ENCODE data around the gene CTRL. TPM values are rescaled to one million over a fixed set of nuclear protein-coding genes. Genes with fewer than 3 reads are reported as not detected.
A peak's percentile ranks its signal among the peaks of the same experiment; 100 is the strongest.
"Not testable (repeated sequence)": the region's sequence is repeated elsewhere in the genome, so short reads cannot be mapped to it uniquely, and the experiment has no call there.

Gene CTRL
- total RNA-seq, 2 experiments from 2014 or later: 2.9 to 3.1 TPM

DNA sequence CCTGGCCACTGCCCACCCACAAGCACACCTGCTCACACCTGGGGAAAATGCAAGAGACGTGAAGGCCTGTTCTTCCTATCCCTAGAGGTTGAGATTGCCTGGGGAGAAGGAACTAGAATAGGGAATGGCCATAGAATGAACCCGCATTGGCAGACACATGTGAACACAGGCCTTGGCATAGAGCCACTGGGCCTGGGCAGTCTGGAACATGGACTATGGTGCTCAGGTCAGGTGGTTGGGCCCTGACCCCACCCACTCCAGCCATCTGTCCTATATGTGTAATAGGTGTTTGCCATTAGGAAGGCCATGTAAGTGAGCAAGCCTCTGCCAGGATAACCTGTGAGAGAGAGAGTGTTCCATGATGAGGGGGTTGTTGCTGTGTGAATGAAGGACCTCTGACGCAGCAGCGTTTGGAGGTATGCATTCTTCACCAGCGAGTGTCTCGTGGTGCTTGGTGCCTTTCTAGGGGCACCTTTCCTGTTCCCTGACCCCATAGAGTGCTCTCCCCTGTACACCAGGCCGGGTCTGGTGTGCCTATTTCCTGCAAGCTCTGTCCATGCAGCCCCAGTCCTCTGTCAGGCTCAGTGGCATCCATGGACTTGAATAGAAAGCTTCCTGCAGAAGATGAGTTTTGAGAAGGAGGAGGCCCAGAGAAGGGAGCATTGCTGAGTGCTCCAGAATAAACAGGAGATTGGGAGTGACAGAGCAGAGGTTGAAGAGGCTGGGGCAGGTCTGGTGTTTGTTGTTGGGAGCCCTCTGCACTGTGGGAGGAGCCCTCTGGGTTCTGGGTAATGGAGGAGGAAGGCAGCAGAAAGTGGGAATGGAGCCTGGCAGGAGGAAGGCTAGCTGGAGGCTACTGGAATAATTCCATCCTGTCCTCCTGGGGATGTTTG lies 15.6 kb downstream of the CTRL start:
- CTCF ChIA-PET: interaction anchor here (1.5 to 1.7 kb wide), 2 partner anchors 12 to 32 kb away, joined by 5 read pairs; partner anchors contain the start of gene NRN1L
- H3K27ac Mint-ChIP-seq: no peak overlapping the region
- no peaks in the 10 kb centered on the region for H3K9me3 Mint-ChIP-seq
- POLR2A ChIA-PET: interaction anchor here (0.6 kb wide), 1 partner anchor 32 kb away, joined by 5 read pairs; the partner anchor contains the start of gene NRN1L
- no peak for DNase-seq
- no peaks in the 10 kb centered on the region for H3K27me3 Mint-ChIP-seq
- peaks cover 22% of the 10 kb centered on the region for H3K4me1 Mint-ChIP-seq (ENCODE audit: low read depth)
- H3K36me3 Mint-ChIP-seq: peaks cover 1% of the 10 kb centered on the region
- intact Hi-C loops (cut with micrococcal nuclease): no loop called here
- no peak overlapping the region for H3K4me3 Mint-ChIP-seq

DNA sequence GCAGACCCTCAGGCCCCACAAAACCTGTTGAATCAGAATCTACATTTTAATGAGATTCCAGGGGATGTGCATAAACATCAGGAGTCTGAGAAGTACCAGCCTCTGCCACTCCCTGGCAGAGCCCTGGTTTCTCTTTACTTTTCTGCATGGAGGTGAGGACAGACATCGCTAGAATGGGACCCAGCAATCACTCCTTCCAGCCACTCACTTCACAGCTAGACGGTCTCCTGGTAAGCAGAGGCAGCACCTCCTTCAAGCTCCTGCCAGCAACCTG lies 16.2 kb downstream of the CTRL start:
- H3K4me1 Mint-ChIP-seq (ENCODE audit: low read depth): peaks cover 23% of the 10 kb centered on the region
- H3K4me3 Mint-ChIP-seq; H3K9me3 Mint-ChIP-seq; H3K27ac Mint-ChIP-seq; H3K27me3 Mint-ChIP-seq; H3K36me3 Mint-ChIP-seq; DNase-seq; intact Hi-C loops (cut with micrococcal nuclease): not testable (repeated sequence)
- CTCF ChIA-PET: interaction anchor here (1.5 to 1.7 kb wide), 2 partner anchors 13 to 31 kb away, joined by 5 read pairs; partner anchors contain the start of gene NRN1L
- POLR2A ChIA-PET: interaction anchor here (0.6 kb wide), 2 partner anchors 31 to 171 kb away, joined by 5 read pairs; partner anchors contain the start of gene NRN1L

DNA sequence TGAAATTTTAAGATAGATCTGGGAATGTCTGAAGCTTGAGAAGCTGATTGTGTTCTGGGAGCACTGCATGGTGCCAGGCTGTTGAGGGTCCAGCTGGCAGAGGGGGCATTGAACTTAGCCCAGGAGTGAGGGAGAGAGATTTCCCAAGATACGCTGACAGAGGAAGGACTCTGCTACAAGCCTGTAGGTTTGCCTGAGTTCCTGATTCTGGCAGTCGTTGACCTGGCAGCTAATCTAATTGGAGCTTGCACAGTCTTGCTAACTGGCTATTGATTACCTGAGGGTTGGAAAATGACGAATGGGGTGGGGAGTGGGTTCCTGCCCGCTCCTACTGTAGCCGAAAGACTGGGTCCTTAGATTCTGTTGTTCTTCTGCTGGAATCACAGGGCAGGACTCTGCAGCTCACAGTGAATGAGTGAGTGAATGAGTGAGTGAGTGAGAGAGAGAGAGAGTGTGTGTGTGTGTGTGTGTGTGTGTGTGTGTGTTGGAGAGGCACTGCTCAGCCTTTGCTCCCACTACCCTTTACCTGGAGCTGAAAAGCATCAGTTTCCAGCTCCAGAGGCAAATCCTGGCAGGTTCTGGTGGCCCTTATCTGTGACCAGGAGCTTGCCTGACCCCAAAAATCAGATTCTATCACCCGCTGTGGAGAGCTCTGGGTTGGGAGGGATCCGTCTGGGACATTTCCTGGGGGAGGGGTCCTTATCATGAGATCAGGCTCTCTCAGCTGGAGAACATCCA lies 16.7 kb downstream of the CTRL start:
- POLR2A ChIA-PET: interaction anchor here (0.6 to 0.7 kb wide), 3 partner anchors 31 to 171 kb away, joined by 3 to 5 read pairs (median 5); partner anchors contain the start of gene NRN1L
- intact Hi-C loops (cut with micrococcal nuclease): no loop called here

DNA sequence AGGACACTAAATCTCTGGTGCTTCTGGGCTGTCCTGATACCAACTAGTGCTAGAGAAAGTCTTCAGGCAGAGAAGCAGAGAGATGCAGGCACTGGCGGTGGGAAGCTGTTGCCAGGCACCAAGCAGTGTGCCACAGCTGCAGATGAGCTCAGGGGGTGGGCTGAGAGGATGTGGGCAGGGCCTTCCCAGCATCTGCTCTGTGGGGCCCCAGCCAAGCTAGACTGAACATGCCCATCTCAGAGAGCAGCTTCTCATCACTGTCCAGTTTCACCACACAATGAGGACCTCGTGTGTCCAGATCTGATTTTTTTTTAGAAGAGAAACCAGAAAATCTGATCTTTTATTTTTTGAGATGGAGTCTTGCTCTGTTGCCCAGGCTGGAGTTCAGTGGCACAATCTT lies 21.5 kb downstream of the CTRL start:
- intact Hi-C loops (cut with micrococcal nuclease): no loop called here
- Mint-ChIP-seq H3K4me1 (ENCODE audit: low read depth) (peaks cover 10% of the 10 kb centered on the region), H3K27me3 (no peaks in the 10 kb centered on the region), H3K4me3 (no peak overlapping the region), H3K36me3 (peaks cover 5% of the 10 kb centered on the region), H3K9me3 (no peaks in the 10 kb centered on the region), H3K27ac (no peak overlapping the region)
- ChIA-PET CTCF (interaction anchor here (0.6 to 2.2 kb wide), 2 partner anchors 74 to 94 kb away, joined by 4 read pairs; no protein-coding TSS in a partner anchor), POLR2A (no interaction called here)
- DNase-seq: peak; percentile 68

More for the DNA sequence above, 16.7 kb downstream of the CTRL start:
- no peaks in the 10 kb centered on the region for H3K27me3 Mint-ChIP-seq
- H3K9me3 Mint-ChIP-seq: no peaks in the 10 kb centered on the region
- peaks cover 28% of the 10 kb centered on the region for H3K4me1 Mint-ChIP-seq (ENCODE audit: low read depth)
- CTCF ChIA-PET: interaction anchor here (1.5 to 1.7 kb wide), 2 partner anchors 13 to 31 kb away, joined by 5 read pairs; partner anchors contain the start of gene NRN1L
- H3K27ac Mint-ChIP-seq: no peak overlapping the region
- no peak for DNase-seq
- H3K4me3 Mint-ChIP-seq: no peak overlapping the region
- H3K36me3 Mint-ChIP-seq: peaks cover 5% of the 10 kb centered on the region

DNA sequence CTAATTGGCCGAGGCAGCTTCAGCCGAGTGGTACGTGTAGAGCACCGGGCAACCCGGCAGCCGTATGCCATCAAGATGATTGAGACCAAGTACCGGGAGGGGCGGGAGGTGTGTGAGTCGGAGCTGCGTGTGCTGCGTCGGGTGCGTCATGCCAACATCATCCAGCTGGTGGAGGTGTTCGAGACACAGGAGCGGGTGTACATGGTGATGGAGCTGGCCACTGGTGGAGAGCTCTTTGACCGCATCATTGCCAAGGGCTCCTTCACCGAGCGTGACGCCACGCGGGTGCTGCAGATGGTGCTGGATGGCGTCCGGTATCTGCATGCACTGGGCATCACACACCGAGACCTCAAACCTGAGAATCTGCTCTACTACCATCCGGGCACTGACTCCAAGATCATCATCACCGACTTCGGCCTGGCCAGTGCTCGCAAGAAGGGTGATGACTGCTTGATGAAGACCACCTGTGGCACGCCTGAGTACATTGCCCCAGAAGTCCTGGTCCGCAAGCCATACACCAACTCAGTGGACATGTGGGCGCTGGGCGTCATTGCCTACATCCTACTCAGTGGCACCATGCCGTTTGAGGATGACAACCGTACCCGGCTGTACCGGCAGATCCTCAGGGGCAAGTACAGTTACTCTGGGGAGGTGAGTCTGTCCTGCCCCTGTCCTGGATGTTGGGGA lies 22.5 kb downstream of the CTRL start:
- CTCF ChIA-PET: no interaction called here
- intact Hi-C loops (cut with micrococcal nuclease): no loop called here
- no peaks in the 10 kb centered on the region for H3K27me3 Mint-ChIP-seq
- H3K36me3 Mint-ChIP-seq: peaks cover 5% of the 10 kb centered on the region
- H3K4me3 Mint-ChIP-seq: no peak overlapping the region
- POLR2A ChIA-PET: no interaction called here
- no peak overlapping the region for H3K27ac Mint-ChIP-seq
- H3K4me1 Mint-ChIP-seq (ENCODE audit: low read depth): peaks cover 10% of the 10 kb centered on the region
- no peak for DNase-seq
- H3K9me3 Mint-ChIP-seq: no peaks in the 10 kb centered on the region

DNA sequence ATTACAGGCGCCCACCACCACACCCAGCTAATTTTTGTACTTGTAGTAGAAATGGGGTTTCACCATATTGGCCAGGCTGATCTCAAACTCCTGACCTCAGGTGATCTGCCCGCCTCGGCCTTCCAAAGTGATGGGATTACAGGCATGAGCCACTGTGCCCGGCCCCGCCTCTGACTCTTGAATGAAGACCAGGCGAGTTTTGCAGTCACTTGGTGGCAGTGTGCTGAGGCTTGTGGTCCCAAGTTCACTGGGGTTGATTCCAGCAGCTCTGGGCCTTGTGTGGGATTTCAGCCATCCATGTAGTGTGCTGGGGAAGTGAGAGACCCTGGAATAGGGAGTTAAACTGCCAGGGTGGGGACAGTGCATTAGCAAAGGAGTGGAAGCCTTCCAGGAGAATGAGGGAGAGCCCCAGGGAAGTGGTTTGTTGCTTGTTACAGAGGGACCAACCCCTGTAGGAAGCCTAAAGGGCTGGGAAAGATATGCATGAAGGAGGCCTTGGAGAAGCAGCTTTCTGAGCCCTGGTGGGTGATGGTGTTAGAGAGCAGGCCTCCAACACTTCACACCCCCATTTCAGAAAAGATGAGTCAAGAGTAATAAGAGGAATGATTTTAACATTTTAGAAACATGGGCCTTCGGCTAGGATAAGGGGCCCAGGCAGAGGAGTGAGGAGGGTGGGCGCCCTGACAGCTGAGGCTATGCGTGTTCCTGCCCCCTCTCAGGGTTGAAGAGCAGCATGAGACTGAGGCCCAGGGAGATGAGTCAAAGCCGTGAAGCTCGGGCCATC lies 24.1 kb downstream of the CTRL start:
- intact Hi-C loops (cut with micrococcal nuclease): no loop called here
- ChIA-PET POLR2A (no interaction called here), CTCF (interaction anchor here (1.2 to 1.8 kb wide), 2 partner anchors 22 to 24 kb away, joined by 3 to 6 read pairs; no protein-coding TSS in a partner anchor)
- no peak overlapping the region for H3K4me3 Mint-ChIP-seq
- peak overlapping the region; percentile 49 for H3K27ac Mint-ChIP-seq
- H3K27me3 Mint-ChIP-seq: no peaks in the 10 kb centered on the region
- DNase-seq: no peak
- H3K4me1 Mint-ChIP-seq (ENCODE audit: low read depth): peaks cover 10% of the 10 kb centered on the region
- H3K9me3 Mint-ChIP-seq: no peaks in the 10 kb centered on the region
- peaks cover 5% of the 10 kb centered on the region for H3K36me3 Mint-ChIP-seq

DNA sequence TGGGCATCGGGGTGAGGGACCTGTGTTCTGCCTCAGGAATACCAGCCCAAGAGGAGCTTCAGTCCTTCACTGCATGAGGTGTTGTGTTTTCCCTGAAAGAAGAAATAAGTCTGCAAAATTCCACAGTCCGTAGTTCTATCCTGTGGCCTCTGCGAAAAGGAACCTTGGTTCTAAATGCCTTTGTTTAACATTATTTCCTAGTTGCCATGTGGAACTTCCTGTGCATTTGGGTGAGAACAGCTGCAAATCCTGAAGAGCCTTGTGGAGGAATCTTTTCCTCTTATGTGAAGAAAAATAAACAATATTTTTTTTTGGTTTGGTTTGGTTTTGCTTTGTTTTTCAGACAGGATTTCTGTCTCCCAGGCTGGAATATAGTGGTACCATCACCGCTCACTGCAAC lies 28.8 kb downstream of the CTRL start:
- ChIA-PET POLR2A (interaction anchor here (0.6 kb wide), 1 partner anchor 11 kb away, joined by 4 read pairs; no protein-coding TSS in a partner anchor), CTCF (no interaction called here)
- H3K4me3 Mint-ChIP-seq: no peak overlapping the region
- no peak overlapping the region for H3K27ac Mint-ChIP-seq
- intact Hi-C loops (cut with micrococcal nuclease): no loop called here
- no peaks in the 10 kb centered on the region for H3K4me1 Mint-ChIP-seq (ENCODE audit: low read depth)
- no peak for DNase-seq
- no peaks in the 10 kb centered on the region for H3K9me3 Mint-ChIP-seq
- no peaks in the 10 kb centered on the region for H3K27me3 Mint-ChIP-seq
- H3K36me3 Mint-ChIP-seq: no peaks in the 10 kb centered on the region

DNA sequence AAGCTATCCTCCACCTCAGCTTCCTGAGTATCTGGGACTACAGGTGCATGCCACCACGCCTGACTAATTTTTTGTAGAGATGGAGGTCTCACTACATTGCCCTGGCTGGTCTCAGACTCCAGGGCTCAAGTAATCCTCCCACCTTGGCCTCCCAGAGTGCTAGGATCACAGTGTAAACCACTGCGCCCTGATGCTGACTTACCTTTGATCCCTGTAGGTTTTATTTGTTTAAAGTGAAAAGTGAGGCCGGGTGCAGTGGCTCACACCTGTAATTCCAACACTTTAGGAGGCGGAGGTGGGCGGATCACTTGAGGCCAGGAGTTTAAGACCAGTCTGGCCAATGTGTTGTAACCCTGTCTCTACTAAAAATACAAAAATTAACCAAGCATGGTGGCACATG lies 29.9 kb downstream of the CTRL start:
- no peaks in the 10 kb centered on the region for H3K27me3 Mint-ChIP-seq
- intact Hi-C loops (cut with micrococcal nuclease): no loop called here
- ChIA-PET POLR2A (interaction anchor here (0.6 kb wide), 1 partner anchor 34 kb away, joined by 5 read pairs; no protein-coding TSS in a partner anchor), CTCF (no interaction called here)
- peaks cover 4% of the 10 kb centered on the region for H3K4me1 Mint-ChIP-seq (ENCODE audit: low read depth)
- no peaks in the 10 kb centered on the region for H3K36me3 Mint-ChIP-seq
- no peak overlapping the region for H3K27ac Mint-ChIP-seq
- H3K9me3 Mint-ChIP-seq: no peaks in the 10 kb centered on the region
- no peak for DNase-seq
- H3K4me3 Mint-ChIP-seq: no peak overlapping the region

DNA sequence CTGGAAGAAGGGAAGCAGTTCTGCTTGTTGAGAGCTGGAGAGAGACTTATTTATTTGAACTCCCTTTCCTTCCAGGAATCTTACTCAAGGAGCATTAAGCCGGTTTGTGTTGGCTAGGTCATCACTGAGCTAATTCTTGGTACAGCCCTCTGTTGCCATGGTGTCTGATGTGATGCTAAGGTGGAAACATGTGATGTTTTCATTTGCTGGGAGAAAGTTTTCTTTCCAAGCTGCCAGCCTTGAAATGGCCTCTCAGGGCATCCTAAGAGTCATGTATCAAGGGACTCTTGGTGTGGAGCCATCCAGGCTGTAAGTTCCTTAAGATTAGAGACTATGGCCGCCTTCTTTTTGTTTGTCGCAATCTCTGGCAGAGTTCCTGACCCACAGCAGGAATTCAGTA lies 34.4 kb downstream of the CTRL start:
- Mint-ChIP-seq H3K4me3 (no peak overlapping the region), H3K9me3 (no peaks in the 10 kb centered on the region), H3K36me3 (no peaks in the 10 kb centered on the region), H3K27me3 (no peaks in the 10 kb centered on the region), H3K27ac (no peak overlapping the region), H3K4me1 (ENCODE audit: low read depth) (peaks cover 29% of the 10 kb centered on the region)
- CTCF ChIA-PET: interaction anchor here (2.3 kb wide), 1 partner anchor 14 kb away, joined by 17 read pairs; the partner anchor contains the start of gene NRN1L
- intact Hi-C loops (cut with micrococcal nuclease): no loop called here
- POLR2A ChIA-PET: interaction anchor here (0.5 to 0.7 kb wide), 2 partner anchors 38 to 109 kb away, joined by 3 read pairs; no protein-coding TSS in a partner anchor
- DNase-seq: no peak

DNA sequence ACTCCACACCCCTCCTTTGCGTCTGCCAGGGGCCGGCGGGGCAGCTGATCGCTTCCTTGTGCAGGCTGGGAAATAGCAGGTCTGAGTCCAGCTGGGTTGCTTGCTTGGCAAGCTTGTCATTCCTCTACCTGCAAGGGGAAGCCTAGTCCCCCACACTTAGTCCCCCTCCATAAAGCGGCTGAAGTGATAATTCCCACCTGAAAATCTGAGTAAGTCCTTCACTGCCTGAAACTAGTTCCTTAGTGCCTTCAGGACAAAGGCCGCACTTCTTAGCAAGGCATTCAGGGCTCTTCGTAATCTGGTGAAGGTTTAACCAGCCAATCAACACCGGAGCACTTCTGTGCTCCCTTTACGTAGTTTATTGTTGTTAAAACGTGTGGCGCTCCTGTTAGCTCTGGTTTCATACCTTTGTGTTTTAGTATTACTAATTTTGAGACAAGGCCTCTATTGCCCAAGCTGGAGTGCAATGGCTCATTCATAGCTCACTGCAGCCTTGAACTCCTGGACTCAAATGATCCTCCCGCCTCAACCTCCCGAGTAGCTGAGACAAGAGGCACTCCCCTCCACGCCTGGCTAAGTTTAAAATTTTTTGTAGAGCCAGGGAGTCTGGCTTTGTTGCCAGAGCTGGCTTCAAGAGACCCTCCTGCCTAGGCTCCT lies 37.8 kb downstream of the CTRL start:
- POLR2A ChIA-PET: interaction anchor here (0.6 to 3.4 kb wide), 3 partner anchors 41 to 349 kb away, joined by 3 to 18 read pairs (median 4); partner anchors contain the start of gene PSMB10
- DNase-seq: peak; percentile 18

More for the DNA sequence above, 37.8 kb downstream of the CTRL start:
- H3K36me3 Mint-ChIP-seq: no peaks in the 10 kb centered on the region
- intact Hi-C loops (cut with micrococcal nuclease): loop anchor here (1.0 to 2.0 kb wide), 4 partner anchors 24 to 129 kb away; partner anchors contain the start of genes DDX28, DUS2 and NUTF2
- H3K4me1 Mint-ChIP-seq (ENCODE audit: low read depth): peaks cover 29% of the 10 kb centered on the region
- CTCF ChIA-PET: interaction anchor here (0.6 to 3.5 kb wide), 5 partner anchors 10 to 147 kb away, joined by 3 to 30 read pairs (median 6); partner anchors contain the start of genes NRN1L and PSMB10
- H3K27ac Mint-ChIP-seq: peak overlapping the region; percentile 89
- peak overlapping the region; percentile 96 for H3K4me3 Mint-ChIP-seq
- no peaks in the 10 kb centered on the region for H3K9me3 Mint-ChIP-seq
- no peaks in the 10 kb centered on the region for H3K27me3 Mint-ChIP-seq
